H1 (cell line): ENCODE results near the gene STK16. TPM values are rescaled to one million over a fixed set of nuclear protein-coding genes. Genes with fewer than 3 reads are reported as not detected.

Experiments
- CTCF ChIA-PET: fragments of 300-600 bp; sonication (Branson Sonifier 250); formaldehyde crosslinking; loops from one replicate; lab custom pipeline; 2021; ENCODE audit not compliant: partially characterized antibody; lab: Charles Lee
- POLR2A ChIA-PET: fragments of 300-600 bp; sonication (Branson Sonifier 250); formaldehyde crosslinking; loops from one replicate; lab custom pipeline; 2021; ENCODE audit warnings: inconsistent platforms; ENCODE audit not compliant: partially characterized antibody; lab: Charles Lee
- DNase-seq, 2 experiments: peaks; one replicate each; pipeline versions ENCODE4 v3.0.0 to v3.0.0-alpha.2; 2010 to 2022; ENCODE audit warnings: low spot score in 2 of 2, low read depth in 1 of 2, mixed read lengths in 1 of 2
- FAIRE-seq: peaks from 2 replicates; lab custom pipeline; 2011; peaks lifted over from hg19 to GRCh38; lab: Jason Lieb, UNC
- H2AFZ ChIP-seq: 2 replicates; pipeline ENCODE4 v1.8.1; 2012; ENCODE audit warnings: low read length, inconsistent platforms
- H2AK5ac ChIP-seq: 2 replicates; pipeline ENCODE4 v1.6.1; 2013; ENCODE audit warnings: low read depth, low read length
- H2BK120ac ChIP-seq: replicated peaks from 2 replicates; pipeline ENCODE3; 2013; ENCODE audit warnings: low read depth, low read length, inconsistent platforms
- H2BK12ac ChIP-seq: 2 replicates; pipeline ENCODE4 v1.6.1; 2013; ENCODE audit warnings: low read depth, low read length
- H2BK15ac ChIP-seq: 2 replicates; pipeline ENCODE4 v1.6.1; 2013; ENCODE audit warnings: low read length
- H2BK20ac ChIP-seq: 2 replicates; pipeline ENCODE4 v1.6.1; 2013; ENCODE audit warnings: low read length
- H2BK5ac ChIP-seq: 2 replicates; pipeline ENCODE4 v1.6.1; 2013; ENCODE audit warnings: low read depth, low read length
- H3K14ac ChIP-seq: 2 replicates; pipeline ENCODE4 v1.6.1; 2013; ENCODE audit warnings: inconsistent platforms; ENCODE audit not compliant: insufficient read length
- H3K18ac ChIP-seq: 2 replicates; pipeline ENCODE4 v1.6.1; 2013; ENCODE audit warnings: low read length; ENCODE audit errors: extremely low read depth
- H3K23ac ChIP-seq: 2 replicates; pipeline ENCODE4 v1.6.1; 2013; ENCODE audit warnings: inconsistent platforms; ENCODE audit not compliant: insufficient read length
- H3K23me2 ChIP-seq: 2 replicates; pipeline ENCODE4 v1.6.1; 2013; ENCODE audit warnings: low read depth, low read length
- H3K27ac ChIP-seq: 2 replicates; pipeline ENCODE4 v1.6.1; 2011; ENCODE audit warnings: low read depth, low read length, inconsistent platforms
- H3K27me3 ChIP-seq, 4 experiments: replicated peaks in 1 of 4; 1 replicate in 1 of 4; 2 replicates in 3 of 4; pipeline versions ENCODE4 v1.6.1 to v1.8.1; 2011 to 2013; ENCODE audit warnings: low read length in 3 of 4, mild to moderate bottlenecking in 3 of 4, inconsistent platforms in 2 of 4, mixed read lengths in 2 of 4, moderate library complexity in 1 of 4; ENCODE audit not compliant: control insufficient read depth in 3 of 4, insufficient read depth in 3 of 4; ENCODE audit errors: extremely low read depth in 1 of 4
- H3K36me3 ChIP-seq, 4 experiments: 2 replicates each; pipeline versions ENCODE4 v1.6.1 to v1.8.1; 2011 to 2013; ENCODE audit warnings: mild to moderate bottlenecking in 4 of 4, low read length in 3 of 4, moderate library complexity in 2 of 4, control low read depth in 1 of 4, inconsistent platforms in 1 of 4; ENCODE audit not compliant: insufficient read depth in 4 of 4, control insufficient read depth in 2 of 4
- H3K4ac ChIP-seq: replicated peaks from 2 replicates; pipeline ENCODE3; 2013; ENCODE audit warnings: low read length, low read depth, mixed read lengths, inconsistent platforms; ENCODE audit not compliant: insufficient read length
- H3K4me1 ChIP-seq, 4 experiments: replicated peaks in 1 of 4; 1 replicate in 1 of 4; 2 replicates in 3 of 4; pipeline versions ENCODE4 v1.6.1 to v1.8.1; 2011 to 2013; ENCODE audit warnings: low read length in 3 of 4, inconsistent platforms in 2 of 4, mixed read lengths in 1 of 4; ENCODE audit not compliant: insufficient read depth in 4 of 4, control insufficient read depth in 3 of 4
- H3K4me2 ChIP-seq, 2 experiments: 2 replicates each; pipeline versions ENCODE4 v1.6.1 to v1.8.1; 2011 to 2013; ENCODE audit warnings: low read depth in 2 of 2, low read length in 2 of 2, control low read depth in 1 of 2, inconsistent platforms in 1 of 2, mild to moderate bottlenecking in 1 of 2; ENCODE audit not compliant: insufficient read depth in 1 of 2
- H3K4me3 ChIP-seq, 4 experiments: fragments of 200-600, 300-600 bp in 1 of 4; sonication (generic), shearing (Covaris generic), sonication (Bioruptor Twin) in 1 of 4; 2 replicates each; pipeline versions ENCODE4 v1.5.1 to v1.8.1; 2011 to 2016; ENCODE audit warnings: low read length in 4 of 4, low read depth in 3 of 4, control low read depth in 2 of 4, inconsistent platforms in 2 of 4, mild to moderate bottlenecking in 2 of 4, mixed read lengths in 1 of 4, moderate library complexity in 1 of 4; ENCODE audit not compliant: insufficient read depth in 2 of 4; ENCODE audit errors: extremely low read depth in 1 of 4
- H3K56ac ChIP-seq: replicated peaks from 2 replicates; pipeline ENCODE3; 2013; ENCODE audit warnings: low read depth, mild to moderate bottlenecking, mixed read lengths, low read length, inconsistent platforms; ENCODE audit not compliant: insufficient read length
- H3K79me1 ChIP-seq: 2 replicates; pipeline ENCODE4 v1.6.1; 2013; ENCODE audit warnings: low read depth, low read length, control low read depth
- H3K79me2 ChIP-seq, 2 experiments: 2 replicates each; pipeline versions ENCODE4 v1.6.1 to v1.8.1; 2012 to 2013; ENCODE audit warnings: low read length in 2 of 2, mild to moderate bottlenecking in 2 of 2, inconsistent platforms in 1 of 2; ENCODE audit not compliant: insufficient read depth in 2 of 2, control insufficient read depth in 1 of 2
- H3K9ac ChIP-seq, 4 experiments: replicated peaks in 1 of 4; 1 replicate in 1 of 4; 2 replicates in 3 of 4; pipeline versions ENCODE4 v1.6.1 to v1.8.1; 2011 to 2013; ENCODE audit warnings: low read depth in 3 of 4, low read length in 3 of 4, control low read depth in 2 of 4, mild to moderate bottlenecking in 2 of 4, moderate library complexity in 2 of 4, inconsistent platforms in 1 of 4; ENCODE audit errors: extremely low read depth in 1 of 4
- H3K9me3 ChIP-seq, 2 experiments: 2 replicates each; pipeline versions ENCODE4 v1.6.1 to v1.8.1; 2012 to 2013; ENCODE audit warnings: mild to moderate bottlenecking in 2 of 2, moderate library complexity in 2 of 2, control low read depth in 1 of 2, inconsistent platforms in 1 of 2, low read depth in 1 of 2, low read length in 1 of 2, mixed read lengths in 1 of 2; ENCODE audit not compliant: insufficient read depth in 2 of 2
- H4K20me1 ChIP-seq, 2 experiments: replicated peaks in 1 of 2; 2 replicates each; pipeline versions ENCODE3 to v1.8.1; 2011 to 2013; ENCODE audit warnings: inconsistent platforms in 2 of 2, low read length in 2 of 2, mild to moderate bottlenecking in 1 of 2; ENCODE audit not compliant: insufficient read depth in 2 of 2, control insufficient read depth in 1 of 2
- H4K5ac ChIP-seq: 2 replicates; pipeline ENCODE4 v1.6.1; 2013; ENCODE audit warnings: low read length, low read depth, mixed read lengths, inconsistent platforms; ENCODE audit not compliant: insufficient read length
- H4K8ac ChIP-seq: 2 replicates; pipeline ENCODE4 v1.8.0; 2013; ENCODE audit warnings: mild to moderate bottlenecking, moderate library complexity, low read length, inconsistent platforms; ENCODE audit not compliant: insufficient read depth; ENCODE audit errors: extremely low read depth
- H4K91ac ChIP-seq: replicated peaks from 2 replicates; pipeline ENCODE3; 2013; ENCODE audit warnings: low read length, mixed read lengths, inconsistent platforms; ENCODE audit not compliant: insufficient read length
- ATF3 ChIP-seq: IDR thresholded peaks from 2 replicates; pipeline ENCODE4 v1.6.1; 2011; ENCODE audit warnings: low read depth, mild to moderate bottlenecking, low read length; ENCODE audit not compliant: insufficient read depth
- CEBPB ChIP-seq: IDR thresholded peaks from 2 replicates; pipeline ENCODE4 v1.6.1; 2012; ENCODE audit warnings: low read depth, low read length
- CHD2 ChIP-seq: IDR thresholded peaks from 2 replicates; pipeline ENCODE4 v1.6.1; 2012; ENCODE audit warnings: low read length, improper control_type of control experiment
- EP300 ChIP-seq, 2 experiments: IDR thresholded peaks; 1 replicate in 1 of 2; 2 replicates in 1 of 2; pipeline ENCODE4 v1.6.1; 2011 to 2012; ENCODE audit warnings: low read depth in 2 of 2, low read length in 2 of 2, mild to moderate bottlenecking in 2 of 2, borderline replicate concordance in 1 of 2, inconsistent platforms in 1 of 2, moderate library complexity in 1 of 2
- GABPA ChIP-seq: IDR thresholded peaks from 2 replicates; pipeline ENCODE4 v1.6.1; 2011; ENCODE audit warnings: mild to moderate bottlenecking, low read length, moderate library complexity, borderline replicate concordance; ENCODE audit not compliant: insufficient read depth
- KDM4A ChIP-seq: IDR thresholded peaks from one replicate; pipeline ENCODE4 v1.7.1; 2012; ENCODE audit warnings: low read depth, mild to moderate bottlenecking, moderate library complexity, low read length, inconsistent platforms; ENCODE audit not compliant: severe bottlenecking
- KDM5A ChIP-seq: fragments of 200-600 bp; IDR thresholded peaks from 2 replicates; pipeline ENCODE4 v1.7.1; 2012; ENCODE audit warnings: mild to moderate bottlenecking, low read length, inconsistent platforms, mixed read lengths
- RFX5 ChIP-seq: IDR thresholded peaks from 2 replicates; pipeline ENCODE4 v1.6.1; 2011; ENCODE audit warnings: low read depth, low read length, improper control_type of control experiment, borderline replicate concordance
- SAP30 ChIP-seq: fragments of 300-600 bp; sonication (generic); IDR thresholded peaks from 2 replicates; pipeline ENCODE4 v1.7.1; 2012; ENCODE audit warnings: low read length, moderate library complexity, mild to moderate bottlenecking, inconsistent platforms; ENCODE audit not compliant: insufficient read depth, insufficient replicate concordance
- YY1 ChIP-seq: IDR thresholded peaks from 2 replicates; pipeline ENCODE4 v1.6.1; 2011; ENCODE audit warnings: low read depth, mild to moderate bottlenecking, low read length
- ZNF274 ChIP-seq: IDR thresholded peaks from 2 replicates; pipeline ENCODE4 v1.7.0; 2012; ENCODE audit warnings: low read length, borderline replicate concordance; ENCODE audit errors: extremely low read depth
- WGBS, 2 experiments: shearing (Covaris generic) in 1 of 2; methylation state at CpG; one replicate each; pipeline versions ENCODE4 v1.1.6 to v1.1.7; 2013 to 2015; ENCODE audit warnings: low lambda C conversion rate in 2 of 2, mixed read lengths in 2 of 2, inconsistent platforms in 1 of 2, low coverage in 1 of 2, missing lambda C conversion rate in 1 of 2; ENCODE audit not compliant: insufficient replicate concordance in 2 of 2, insufficient coverage in 1 of 2, insufficient read length in 1 of 2; ENCODE audit errors: extremely low coverage in 1 of 2, missing lambda C conversion rate in 1 of 2; 5-methylcytosine and 5-hydroxymethylcytosine counted together
- polyA plus RNA-seq, 7 experiments: library from polyadenylated mRNA; depleted of rRNA in 3 of 7; stranded (reverse) in 5 of 7; unstranded in 2 of 7; fragments of >200 nt in 5 of 7; fragments of 200-250 nt in 2 of 7; gene quantifications; 1 replicate in 5 of 7; 2 replicates in 1 of 7; 4 replicates in 1 of 7; pipeline versions ENCODE4 v1.2.1 to v1.2.3, GENCODE V29; 2011 to 2013; ENCODE audit warnings: missing spikeins in 2 of 7, mixed read lengths in 2 of 7
- total RNA-seq: library from RNA; stranded (reverse); fragmentation: NEBNext Ultra II Directional; extraction: Animal tissue kit (Norgen Biotek cat#: 25700); gene quantifications from 2 replicates; pipeline ENCODE4 v1.2.1, GENCODE V29; 2021
- TF ChIP-seq, protein P1 (sequence below): IDR thresholded peaks from 2 replicates; pipeline ENCODE4 v1.6.1; 2012; ENCODE audit warnings: inconsistent platforms

STK16 gene
- total and polyA plus RNA-seq, 2 of the 8 experiments (the other 6 are each of a cell fraction or from before 2014, with no cell fraction given), result 21.3 to 51.4 TPM

DNA sequence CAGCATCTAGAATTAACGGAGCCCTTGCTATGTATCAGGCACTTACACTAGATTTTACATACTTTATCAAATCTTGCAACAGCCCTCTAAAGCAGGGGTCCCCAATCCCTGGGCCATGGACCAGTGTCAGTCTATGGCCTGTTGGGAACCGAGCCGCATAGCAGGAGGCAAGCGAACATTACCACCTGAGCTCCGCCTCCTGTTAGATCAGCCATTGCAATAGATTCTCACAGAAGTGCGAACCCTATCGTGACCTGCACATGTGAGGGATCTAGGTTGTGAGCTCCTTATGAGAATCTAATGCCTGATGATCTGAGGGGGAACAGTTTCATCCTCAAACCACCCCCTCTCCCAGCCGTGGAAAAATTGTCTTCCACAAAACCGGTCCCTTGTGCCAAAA is 47.3 kb downstream of the STK16 start:
- WGBS, 2 experiments, result 91% methylated on average over 9 of the region's 9 CpGs; no CpG with 5 or more reads in 1 of the 2 experiments
- no peak for FAIRE-seq
- POLR2A ChIA-PET, result interaction anchor here (0.7 to 4.3 kb wide), 4 partner anchors 9 to 47 kb away, joined by 3 to 33 read pairs (median 4); partner anchors contain the start of genes DNAJB2, GLB1L and STK16
- TF ChIP-seq GABPA (no peak), SAP30 (no peak), CHD2 (no peak), YY1 (no peak), CEBPB (no peak), RFX5 (no peak), ZNF274 (no peak), ATF3 (no peak), EP300 (IDR thresholded peaks at IDR 0.05; ENCODE audit: borderline replicate concordance in 1 of 2, low read depth in 2 of 2, low read length in 2 of 2) (no peak), KDM4A (no peak), KDM5A (no peak)
- TF ChIP-seq, protein P1, sequence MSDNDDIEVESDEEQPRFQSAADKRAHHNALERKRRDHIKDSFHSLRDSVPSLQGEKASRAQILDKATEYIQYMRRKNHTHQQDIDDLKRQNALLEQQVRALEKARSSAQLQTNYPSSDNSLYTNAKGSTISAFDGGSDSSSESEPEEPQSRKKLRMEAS, result no peak

More for the DNA sequence above, 47.3 kb downstream of the STK16 start:
- H3K9me3 ChIP-seq, result 0 out of 4 replicates have a peak, but pooled peaks cover 0 to 5% of the 10 kb centered on the region in 2 experiments
- H4K8ac ChIP-seq, result no peak overlapping the region
- no peaks in the 10 kb centered on the region; the same call in 1 of the 2 replicates for H3K79me1 ChIP-seq
- no peak overlapping the region for H3K18ac ChIP-seq
- H2AFZ ChIP-seq, result no peak overlapping the region
- peaks cover 0 to 4% (median 0%) of the 10 kb centered on the region in 4 experiments; a peak in 2 of 7 replicates for H3K4me1 ChIP-seq
- H2BK120ac ChIP-seq, result no peak overlapping the region
- H2BK15ac ChIP-seq, result no peak overlapping the region
- H3K23me2 ChIP-seq, result peaks cover 4% of the 10 kb centered on the region; the same call in 1 of the 2 replicates
- H4K5ac ChIP-seq, result no peak overlapping the region
- H3K9ac ChIP-seq, result no peak overlapping the region
- DNase-seq, result no peak
- no peak overlapping the region for H3K56ac ChIP-seq
- H3K4ac ChIP-seq, result no peak overlapping the region
- no peak overlapping the region for H3K4me3 ChIP-seq
- no peak overlapping the region for H2BK20ac ChIP-seq
- no peak overlapping the region for H2AK5ac ChIP-seq
- H3K27ac ChIP-seq, result no peak overlapping the region
- CTCF ChIA-PET, result interaction anchor here (1.0 to 11.7 kb wide), 13 partner anchors 11 to 313 kb away, joined by 3 to 220 read pairs (median 4); partner anchors contain the start of genes DNAJB2, PTPRN and TUBA4B
- H2BK5ac ChIP-seq, result no peak overlapping the region
- no peak overlapping the region for H2BK12ac ChIP-seq
- no peak overlapping the region for H3K23ac ChIP-seq
- no peak overlapping the region for H4K91ac ChIP-seq
- peaks cover 0 to 2% of the 10 kb centered on the region in 2 experiments for H4K20me1 ChIP-seq
- H3K27me3 ChIP-seq, result peaks cover 0 to 23% (median 13%) of the 10 kb centered on the region in 4 experiments; a peak in 6 of 7 replicates
- no peak overlapping the region for H3K14ac ChIP-seq
- H3K4me2 ChIP-seq, result no peak overlapping the region
- no peaks in the 10 kb centered on the region for H3K79me2 ChIP-seq
- H3K36me3 ChIP-seq, result no peaks in the 10 kb centered on the region
